NCI-H128 (cell line): Measurements from ENCODE around the gene LRRC19.

ENCODE experiments used
- DNase-seq: peaks from one replicate; lab custom pipeline; 2025; ENCODE audit not compliant: unreplicated experiment; lab: John Stamatoyannopoulos, UW

LRRC19 gene

GRCh38 chr9:26955921-26956859 lies 49.3 kb downstream of the LRRC19 start, which contains the start of gene IFT74:
Gene IFT74 (plus strand): TSS chr9:26956412. CDS start chr9:26961968, 5,556 bp downstream.
- DNase-seq, result peak; percentile 99

- no peak for DNase-seq
Measured at GRCh38 chr9:26955222-26955903, 50.1 kb downstream of the LRRC19 start.

GRCh38 chr9:26954050-26954508 lies 51.4 kb downstream of the LRRC19 start:
- no peak for DNase-seq

- no peak for DNase-seq
Measured at GRCh38 chr9:26951794-26952193, 53.7 kb downstream of the LRRC19 start.

- no peak for DNase-seq
Measured at GRCh38 chr9:26950521-26950920, 55.0 kb downstream of the LRRC19 start.

GRCh38 chr9:26949637-26950069 lies 55.8 kb downstream of the LRRC19 start:
- no peak for DNase-seq

- DNase-seq, result no peak
Measured at GRCh38 chr9:26947736-26948135, 57.7 kb downstream of the LRRC19 start.

GRCh38 chr9:26946753-26947727 lies 58.4 kb downstream of the LRRC19 start, which contains the start of gene PLAA:
Gene PLAA (minus strand): TSS chr9:26947242. CDS start chr9:26947045, 197 bp downstream.
- DNase-seq, result peak; percentile 88

- no peak for DNase-seq
Measured at GRCh38 chr9:26945591-26945990, 59.9 kb downstream of the LRRC19 start.
